Left hindlimb (tissue), 1 donor: ENCODE measurements around the gene TCHP.
"Not testable (repeated sequence)": the region's sequence is repeated elsewhere in the genome, so short reads cannot be mapped to it uniquely, and the experiment has no call there.

Experiments
- DNase-seq: peaks from one replicate; pipeline ENCODE4 v3.0.0-alpha.2; 2018

TCHP gene, protein sequence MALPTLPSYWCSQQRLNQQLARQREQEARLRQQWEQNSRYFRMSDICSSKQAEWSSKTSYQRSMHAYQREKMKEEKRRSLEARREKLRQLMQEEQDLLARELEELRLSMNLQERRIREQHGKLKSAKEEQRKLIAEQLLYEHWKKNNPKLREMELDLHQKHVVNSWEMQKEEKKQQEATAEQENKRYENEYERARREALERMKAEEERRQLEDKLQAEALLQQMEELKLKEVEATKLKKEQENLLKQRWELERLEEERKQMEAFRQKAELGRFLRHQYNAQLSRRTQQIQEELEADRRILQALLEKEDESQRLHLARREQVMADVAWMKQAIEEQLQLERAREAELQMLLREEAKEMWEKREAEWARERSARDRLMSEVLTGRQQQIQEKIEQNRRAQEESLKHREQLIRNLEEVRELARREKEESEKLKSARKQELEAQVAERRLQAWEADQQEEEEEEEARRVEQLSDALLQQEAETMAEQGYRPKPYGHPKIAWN

GRCh38 chr12:109899783-109900751 lies at the start of gene TCHP:
Gene TCHP (plus strand): TSS chr12:109900274. CDS start chr12:109903027, 2,753 bp downstream.
- DNase-seq = peak; percentile 91

DNA sequence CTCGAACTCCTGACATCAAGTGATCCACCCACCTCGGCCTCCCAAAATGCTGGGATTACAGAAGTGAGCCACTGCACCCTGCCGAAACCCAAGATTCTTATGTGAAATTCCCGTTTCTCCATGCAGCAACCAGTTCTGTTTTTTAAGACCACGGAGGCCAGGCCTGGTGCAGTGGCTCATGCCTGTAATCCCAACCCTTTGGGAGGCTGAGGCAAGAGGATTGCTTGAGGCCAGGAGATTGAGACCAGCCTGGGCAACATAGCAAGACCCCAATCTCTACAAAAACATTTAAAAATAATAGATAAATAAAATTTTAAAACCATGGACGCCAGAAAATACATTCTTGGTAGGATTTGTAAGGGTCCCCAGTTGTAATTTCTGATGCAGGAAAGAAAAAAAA lies 49.6 kb upstream of the TCHP start:
- DNase-seq = not testable (repeated sequence)

DNA sequence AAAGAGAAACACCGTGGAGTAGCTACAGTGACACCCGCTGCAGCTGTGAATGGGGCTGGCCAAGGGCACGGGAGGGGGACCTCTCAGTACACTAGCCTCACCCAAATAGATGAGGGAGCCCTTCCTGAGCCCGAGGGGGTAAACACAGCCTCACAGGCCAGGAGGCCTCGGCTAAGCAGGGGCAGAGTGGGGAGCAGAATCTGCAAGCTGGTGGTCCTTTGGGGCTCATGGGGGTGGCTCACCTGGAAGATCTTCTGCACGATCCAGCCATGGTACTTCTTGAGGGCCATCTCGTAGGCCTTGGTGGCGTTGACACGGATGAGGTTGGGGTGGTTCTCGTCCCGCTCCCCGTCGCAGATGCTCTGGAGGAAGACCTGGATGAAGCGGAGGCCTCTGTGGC lies 44.7 kb upstream of the TCHP start:
- no peak for DNase-seq

- DNase-seq = no peak
Measured at GRCh38 chr12:109857715-109858114, 42.4 kb upstream of the TCHP start.

DNA sequence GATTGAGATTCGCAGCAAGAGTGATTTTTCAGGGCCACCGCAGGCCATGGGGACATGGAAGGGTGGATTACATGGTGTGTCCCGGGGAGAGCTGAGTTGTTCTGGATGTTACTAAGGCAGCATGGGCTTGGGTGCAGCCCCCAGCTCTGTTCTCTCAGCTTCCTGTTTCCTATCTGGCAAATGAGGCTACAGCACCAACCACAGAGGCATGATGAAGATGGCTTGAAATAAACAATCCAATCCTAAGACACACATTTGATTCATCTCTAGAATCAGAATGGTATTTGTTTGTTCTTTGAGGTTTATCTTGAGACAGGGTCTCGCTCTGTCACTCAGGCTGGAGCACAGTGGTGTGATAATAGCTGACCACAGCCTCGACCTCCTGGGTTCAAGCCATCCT lies 41.3 kb upstream of the TCHP start:
- no peak for DNase-seq

DNA sequence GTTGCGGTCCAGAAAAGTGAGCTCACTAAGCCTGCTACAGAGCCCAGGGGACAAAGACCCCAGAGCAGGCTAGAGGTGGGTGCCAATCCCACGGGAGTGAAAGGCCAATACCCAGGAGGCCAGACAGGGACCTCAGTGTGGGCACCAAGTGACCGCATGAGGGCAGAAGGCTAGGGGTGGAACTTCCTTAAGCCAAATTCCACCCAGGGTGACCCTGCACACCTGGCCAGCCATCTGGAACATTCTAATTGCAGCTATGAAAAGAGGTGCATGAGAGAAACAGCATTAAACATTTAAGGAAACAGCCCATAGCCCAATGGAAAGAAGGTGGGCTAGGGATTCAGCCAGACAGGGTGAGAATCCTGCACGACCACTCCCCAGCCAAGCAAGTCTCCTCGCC lies 39.1 kb upstream of the TCHP start:
- no peak for DNase-seq

DNA sequence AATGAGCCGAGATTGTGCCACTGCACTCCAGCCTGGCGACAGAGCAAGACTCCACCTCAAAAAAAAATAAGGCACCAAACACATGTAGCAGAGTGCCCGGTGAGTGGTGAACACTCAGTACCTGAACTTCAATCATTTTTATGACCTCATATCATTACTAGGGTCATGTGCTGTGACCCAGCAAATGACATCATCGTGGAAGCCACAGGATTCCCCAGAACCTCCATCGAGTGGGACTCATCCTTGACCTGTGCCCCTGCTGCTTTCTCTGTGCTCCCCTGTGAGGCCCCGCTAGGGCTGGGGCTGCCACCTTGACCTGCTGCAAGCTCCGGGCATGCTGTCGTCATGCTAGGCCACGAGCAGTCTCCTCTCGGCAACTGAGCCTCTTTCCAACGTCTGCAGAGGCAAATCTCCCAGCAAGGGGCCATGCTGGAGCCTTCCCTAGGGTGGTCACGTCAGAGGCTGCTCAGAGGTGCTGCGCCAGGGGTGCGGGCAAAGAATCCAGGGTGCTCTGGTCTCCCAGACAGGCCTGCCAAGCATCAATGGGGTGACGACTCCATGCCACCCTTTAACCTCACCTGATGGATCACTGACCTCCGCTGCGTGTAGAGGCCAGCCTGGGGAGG lies 38.3 kb upstream of the TCHP start:
- DNase-seq = no peak

- not testable (repeated sequence) for DNase-seq
Measured at GRCh38 chr12:109862491-109862890, 37.6 kb upstream of the TCHP start.

DNA sequence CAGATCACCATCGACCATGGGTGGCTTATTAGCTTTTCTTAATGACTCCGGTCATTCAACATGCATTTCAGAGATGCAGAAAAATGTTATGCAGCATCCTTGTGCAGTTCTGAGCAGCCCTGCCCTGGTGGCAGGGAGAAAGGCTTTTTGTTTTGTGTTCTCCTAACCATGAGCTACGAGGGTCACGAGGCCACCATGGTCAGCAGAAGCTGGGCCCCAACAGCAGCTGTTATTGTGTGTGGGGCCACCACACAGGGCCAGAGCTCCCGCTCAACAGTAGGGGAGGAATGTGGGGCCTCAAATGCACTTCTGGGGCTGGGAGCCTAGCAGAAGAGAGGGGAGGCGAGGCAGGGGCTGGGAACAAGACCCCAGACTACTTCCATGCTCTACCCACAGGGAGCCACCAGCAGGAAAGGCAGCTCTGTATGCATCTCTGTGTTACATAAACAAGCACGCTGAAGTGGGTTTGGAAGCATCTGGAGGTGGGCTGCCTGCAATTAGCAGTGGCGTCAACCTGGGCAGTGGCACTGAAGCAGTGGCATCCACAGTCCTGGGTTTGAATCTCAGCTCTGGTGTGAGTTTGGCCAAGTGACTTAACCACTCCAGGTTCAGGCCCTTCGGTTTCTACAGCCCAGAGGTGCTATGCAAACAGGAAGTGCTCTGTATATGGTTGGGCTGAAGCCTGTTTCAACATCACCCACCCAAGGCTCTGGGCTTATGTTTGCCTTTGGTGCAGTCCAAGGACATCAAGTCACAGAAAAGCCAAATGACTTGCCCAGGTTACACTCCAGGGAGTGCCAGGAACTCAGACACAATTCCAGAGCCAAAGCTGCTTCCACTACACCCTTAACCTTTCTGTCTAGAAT lies 36.0 kb upstream of the TCHP start:
- no peak for DNase-seq

DNA sequence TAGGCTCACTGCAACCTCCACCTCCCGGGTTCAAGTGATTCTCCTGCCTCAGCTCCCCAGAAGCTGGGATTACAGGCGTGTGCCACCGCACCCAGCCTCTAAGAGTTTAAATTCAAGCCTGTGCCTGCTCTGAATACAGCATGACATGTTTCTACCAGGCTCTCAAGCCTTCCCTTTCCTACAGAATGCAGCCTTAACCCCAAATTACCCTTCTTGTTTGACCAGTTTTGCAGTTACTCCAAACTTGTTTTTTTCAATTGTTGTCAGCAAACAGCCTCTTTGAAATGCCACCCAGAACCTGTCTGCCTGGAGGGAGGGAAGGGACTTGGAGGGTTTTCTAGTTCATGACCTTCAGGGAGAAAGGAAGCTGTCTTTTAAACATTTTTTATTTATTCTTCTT lies 35.2 kb upstream of the TCHP start:
- DNase-seq = no peak

DNA sequence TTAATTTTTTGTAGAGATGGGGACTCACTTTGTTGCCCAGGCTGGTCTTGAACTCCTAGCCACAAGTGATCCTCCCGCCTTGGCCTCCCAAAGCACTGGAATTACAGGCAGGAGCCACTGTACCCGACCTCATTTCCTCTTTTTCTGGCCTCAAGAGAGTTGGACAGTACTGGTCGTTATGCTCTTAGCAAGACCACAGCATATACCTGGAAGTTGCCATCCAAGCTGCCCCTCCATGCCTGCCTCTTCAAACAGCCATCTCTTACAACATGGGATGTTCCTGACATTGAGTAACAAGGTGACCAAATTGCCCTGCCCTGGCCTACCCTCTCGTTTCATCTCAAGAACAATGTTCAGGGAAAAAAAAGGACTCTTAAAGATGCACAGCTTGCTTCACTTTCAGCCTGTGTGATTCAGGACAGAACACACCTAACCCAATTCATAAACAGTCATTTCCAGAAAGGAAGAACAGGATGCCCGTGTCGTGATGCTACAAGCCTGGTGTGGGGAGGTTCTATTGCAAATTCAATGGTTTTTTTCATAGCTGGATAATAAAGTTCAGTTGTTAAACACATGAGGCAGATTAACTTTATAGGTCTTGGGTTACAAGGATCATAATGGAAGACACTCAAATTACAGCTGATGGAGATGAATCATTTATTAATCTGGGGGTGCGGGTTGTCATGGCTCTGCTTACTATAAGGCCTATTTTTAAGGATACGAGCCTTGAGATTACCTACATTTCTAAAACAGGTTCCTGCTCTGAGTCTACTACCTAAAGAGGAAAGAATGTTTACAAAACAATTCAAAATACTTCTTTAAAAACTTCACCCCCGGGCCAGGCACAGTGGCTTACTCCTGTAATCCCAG lies 31.7 kb upstream of the TCHP start:
- no peak for DNase-seq

DNA sequence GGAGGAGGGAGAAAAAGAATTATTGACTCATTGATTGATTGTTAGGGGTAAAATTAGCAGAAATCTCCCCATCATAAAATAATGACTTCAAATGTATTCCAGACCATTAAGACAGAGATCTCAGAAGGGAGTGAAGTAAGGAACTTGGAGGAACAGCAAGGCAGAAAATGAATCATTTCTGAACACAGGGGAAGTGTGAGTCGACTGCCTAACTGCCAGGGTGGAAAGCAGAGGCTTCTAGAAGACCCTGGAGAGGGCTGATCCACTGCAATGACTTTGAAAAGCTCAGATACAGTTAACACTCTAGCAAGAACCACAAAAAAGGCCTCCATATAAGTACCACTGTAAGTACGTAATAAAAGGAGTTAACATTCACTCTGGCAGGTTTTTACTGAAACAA lies 29.4 kb upstream of the TCHP start:
- no peak for DNase-seq

GRCh38 chr12:109871668-109872314 lies 28.3 kb upstream of the TCHP start:
- DNase-seq = no peak

GRCh38 chr12:109873653-109874052 lies 26.4 kb upstream of the TCHP start:
- no peak for DNase-seq

DNA sequence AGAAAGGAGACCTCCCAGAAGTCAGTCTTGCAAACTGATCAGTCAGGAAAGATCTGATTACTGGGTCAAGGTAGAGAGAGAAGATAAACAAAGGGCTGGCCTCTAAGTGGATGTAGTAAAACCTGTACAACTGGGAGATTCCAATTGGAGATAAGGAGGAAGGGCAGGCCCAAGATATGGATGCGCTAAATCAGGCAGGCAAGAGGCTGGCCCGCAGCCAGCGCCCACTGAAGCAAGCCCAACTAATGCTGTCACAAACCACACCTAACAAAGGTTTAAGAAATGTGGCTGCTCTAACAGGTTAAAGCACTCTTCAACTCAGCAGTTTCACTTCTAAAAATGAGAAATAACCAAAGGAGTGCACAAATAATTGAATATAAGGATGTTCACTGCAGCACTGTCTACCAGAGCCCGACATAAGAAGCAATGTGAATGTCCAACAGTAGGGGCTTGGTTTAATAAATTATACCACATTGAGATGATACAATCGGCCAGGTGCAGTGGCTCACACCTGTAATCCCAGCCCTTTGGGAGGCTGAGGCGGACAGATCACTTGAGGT lies 24.4 kb upstream of the TCHP start:
- no peak for DNase-seq

GRCh38 chr12:109876406-109876805 lies 23.7 kb upstream of the TCHP start:
- DNase-seq = no peak

- DNase-seq = no peak
Measured at GRCh38 chr12:109877504-109878246, 22.4 kb upstream of the TCHP start.

- DNase-seq = no peak
Measured at GRCh38 chr12:109878247-109878625, 21.8 kb upstream of the TCHP start.

- DNase-seq = no peak
Measured at GRCh38 chr12:109878749-109879148, 21.3 kb upstream of the TCHP start.
